Activated CD8-positive, alpha-beta memory T cell treated with anti-CD3 and anti-CD28 coated beads for 36 hours (primary cell): ENCODE data around the gene ERO1B. TPM values are rescaled to one million over a fixed set of nuclear protein-coding genes. Genes with fewer than 3 reads are reported as not detected.

Experiments used
- CTCF ChIA-PET: fragments of 350-600 bp; sonication (Branson Sonifier 250); formaldehyde crosslinking; loops from one replicate; lab custom pipeline; 2021; ENCODE audit warnings: antibody characterized with exemption; lab: Charles Lee
- POLR2A ChIA-PET: fragments of 350-600 bp; sonication (Branson Sonifier 250); formaldehyde crosslinking; loops from one replicate; lab custom pipeline; 2021; ENCODE audit warnings: antibody characterized with exemption; lab: Charles Lee
- total RNA-seq, 2 experiments: library from RNA; stranded (reverse); gene quantifications; one replicate each; pipeline ENCODE4 v1.2.3, GENCODE V29; 2021

The ERO1B gene
- total RNA-seq, 2 experiments from 2014 or later, result 2.3 to 3.0 TPM

GRCh38 chr1:236302941-236303340 lies 21.2 kb upstream of the ERO1B start:
- ChIA-PET CTCF (interaction anchor here (1.0 kb wide), 1 partner anchor 19 kb away, joined by 5 read pairs; no protein-coding TSS in a partner anchor), POLR2A (no interaction called here)

DNA sequence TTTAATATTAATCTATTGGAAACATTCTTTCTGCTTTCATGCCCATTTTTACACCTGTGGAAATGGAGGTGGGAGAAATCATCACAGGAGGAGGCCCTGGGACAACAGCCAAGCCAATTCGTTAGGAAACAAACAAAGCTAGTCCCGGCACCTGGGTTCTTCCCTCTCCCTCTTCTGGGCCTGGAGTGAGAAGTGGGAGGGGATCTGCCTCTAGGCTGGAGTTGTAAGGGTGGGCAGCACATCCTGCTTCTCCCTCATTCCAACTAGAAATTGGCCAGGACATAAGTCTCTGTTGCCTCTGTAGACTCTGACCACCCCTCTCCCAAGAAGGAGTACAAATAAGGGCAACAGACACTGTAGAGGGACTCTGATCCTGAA lies 20.2 kb upstream of the ERO1B start:
- ChIA-PET CTCF (no interaction called here), POLR2A (no interaction called here)

- ChIA-PET CTCF (no interaction called here), POLR2A (no interaction called here)
Measured at GRCh38 chr1:236301080-236301957, 19.6 kb upstream of the ERO1B start.

DNA sequence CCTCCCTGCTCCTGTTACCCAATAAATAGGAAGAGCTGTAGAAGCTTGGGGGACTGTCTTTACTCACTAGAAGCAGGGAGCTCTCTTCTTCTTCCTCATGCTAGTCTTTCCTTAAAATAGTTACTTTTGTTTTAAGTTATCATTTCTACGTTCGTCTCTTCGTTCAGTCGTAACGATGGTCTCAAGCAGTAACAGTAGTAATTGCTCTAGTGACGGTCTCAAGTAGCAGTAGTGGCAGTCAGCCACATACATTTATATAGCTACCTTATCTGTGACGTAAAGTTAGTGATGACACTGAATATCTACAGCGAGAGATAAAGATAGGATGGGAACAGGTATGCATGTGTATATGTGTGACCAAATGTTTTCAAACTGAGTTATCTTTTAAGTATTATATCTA lies 15.4 kb upstream of the ERO1B start:
- ChIA-PET POLR2A (no interaction called here), CTCF (no interaction called here)

DNA sequence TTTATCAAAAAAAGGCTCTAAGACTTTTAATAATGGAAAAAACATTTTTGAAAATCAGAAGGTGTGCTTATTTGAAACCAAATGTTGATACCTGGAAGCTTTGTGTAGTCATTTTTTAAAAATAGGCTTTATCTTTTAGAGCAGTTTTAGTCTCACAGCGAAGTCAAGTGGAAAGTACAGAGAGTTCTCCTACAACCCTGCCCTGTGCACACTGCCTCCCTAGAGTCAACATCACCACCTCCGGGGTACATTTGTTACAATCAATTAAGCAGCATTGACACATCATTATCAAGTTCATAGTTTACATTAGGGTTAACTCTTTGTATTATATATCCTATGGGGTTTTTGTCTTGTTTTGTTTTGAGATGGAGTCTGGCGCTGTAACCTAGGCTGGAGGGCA lies 10.7 kb upstream of the ERO1B start:
- CTCF ChIA-PET, result no interaction called here
- POLR2A ChIA-PET, result no interaction called here

GRCh38 chr1:236289492-236290131 lies 7.9 kb upstream of the ERO1B start:
- ChIA-PET POLR2A (no interaction called here), CTCF (no interaction called here)

DNA sequence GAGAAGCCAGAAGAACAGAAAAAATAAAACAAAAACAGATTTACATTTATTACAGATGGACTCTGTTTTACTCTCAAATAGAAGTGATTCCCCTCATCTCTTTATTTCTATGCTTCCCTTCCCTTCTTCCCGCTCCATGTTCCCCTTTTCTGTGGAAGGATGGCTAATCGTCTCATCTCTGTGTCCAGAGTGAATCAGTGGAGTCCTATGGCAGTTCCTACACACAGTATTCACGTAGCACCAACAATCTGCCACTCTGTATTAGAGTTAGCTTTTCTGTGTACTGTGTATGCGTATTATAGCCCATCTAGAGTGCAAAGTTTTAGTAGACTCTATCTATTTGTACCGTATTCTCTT lies 6.8 kb upstream of the ERO1B start:
- ChIA-PET CTCF (no interaction called here), POLR2A (interaction anchor here (0.6 kb wide), 1 partner anchor 201 kb away, joined by 6 read pairs; no protein-coding TSS in a partner anchor)

DNA sequence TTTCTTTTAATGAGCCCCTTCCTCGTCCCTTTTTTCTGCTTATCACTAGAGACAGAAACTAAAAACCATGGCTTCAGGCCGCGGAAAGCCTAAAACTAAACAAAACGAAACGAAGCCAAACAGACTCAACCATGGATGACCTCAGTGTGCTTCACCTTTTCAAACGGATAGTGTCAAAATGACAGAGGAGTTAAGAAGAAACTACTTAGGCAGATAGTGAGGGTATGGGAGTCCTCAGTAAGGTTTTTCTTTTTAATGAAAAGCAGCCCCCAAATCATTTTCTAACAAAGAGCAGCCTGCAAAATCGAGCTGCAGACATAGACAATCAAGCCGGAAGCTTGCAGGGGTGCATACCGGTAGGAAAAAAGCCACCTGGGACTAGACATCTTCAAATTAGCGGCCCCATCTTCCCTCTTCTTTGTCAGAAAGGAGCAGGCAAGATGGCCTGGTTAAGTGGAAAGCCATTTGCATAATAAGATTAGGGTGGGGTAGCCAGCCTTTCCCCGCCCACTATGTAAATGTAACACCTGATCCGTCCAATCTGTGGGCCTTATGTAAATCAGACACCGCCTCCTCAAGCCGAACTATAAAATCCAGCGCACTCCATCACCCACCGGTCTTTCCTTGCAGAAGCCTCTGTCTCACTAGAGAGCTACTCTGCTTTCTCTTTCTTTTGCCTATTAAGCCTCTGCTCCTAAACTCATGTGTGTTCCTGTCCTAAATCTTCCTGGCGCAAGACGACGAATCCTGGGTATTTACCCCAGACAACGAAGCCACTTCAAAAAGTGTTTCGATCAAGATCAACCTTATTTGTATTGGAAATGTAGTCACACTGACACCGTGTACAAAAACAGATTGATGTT lies 6.2 kb upstream of the ERO1B start:
- ChIA-PET POLR2A (interaction anchor here (0.6 kb wide), 1 partner anchor 201 kb away, joined by 6 read pairs; no protein-coding TSS in a partner anchor), CTCF (no interaction called here)

DNA sequence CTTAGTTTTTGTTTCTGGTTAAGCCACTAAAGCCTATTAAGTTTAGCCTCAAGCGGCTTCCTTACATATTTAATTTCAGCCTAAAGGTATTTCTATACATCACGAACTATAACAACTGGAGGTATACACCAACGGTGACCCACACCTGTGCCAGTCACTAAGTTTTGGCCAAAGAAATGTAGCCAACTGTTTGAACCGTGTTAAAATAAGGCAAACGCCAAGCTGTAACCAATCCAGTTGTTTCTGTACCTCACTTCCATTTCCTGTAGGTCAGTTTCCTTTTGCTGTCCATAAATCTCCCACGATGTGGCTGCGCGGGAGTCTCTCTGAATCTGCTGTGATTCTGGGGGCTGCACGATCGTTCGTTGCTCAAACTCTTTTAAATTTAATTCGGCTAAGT lies 5.6 kb upstream of the ERO1B start:
- ChIA-PET CTCF (no interaction called here), POLR2A (no interaction called here)

DNA sequence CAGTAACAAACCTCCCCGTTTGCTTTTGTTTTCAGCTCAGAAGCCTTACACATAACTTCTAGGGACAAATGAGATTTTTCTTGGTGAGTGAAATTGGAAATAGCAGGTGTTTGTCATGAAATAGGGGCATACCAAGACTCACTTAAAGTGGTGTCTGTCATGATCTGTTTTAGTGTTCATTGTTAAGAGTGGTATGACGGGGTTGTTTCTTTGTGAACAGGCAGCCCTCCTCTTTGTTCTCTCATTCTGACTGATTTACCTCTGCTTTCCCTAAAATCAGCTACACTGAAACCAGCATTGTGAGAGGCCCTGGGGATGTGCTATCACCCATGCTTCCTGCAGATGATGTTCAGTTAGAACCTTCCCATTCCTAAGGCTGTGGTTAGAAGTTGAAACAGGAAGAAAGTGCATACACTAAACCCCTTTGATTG lies 2.5 kb upstream of the ERO1B start:
- ChIA-PET CTCF (interaction anchor here (1.7 kb wide), 1 partner anchor 19 kb away, joined by 5 read pairs; no protein-coding TSS in a partner anchor), POLR2A (interaction anchor here (0.6 to 1.3 kb wide), 4 partner anchors 9 to 428 kb away, joined by 3 to 5 read pairs (median 4); no protein-coding TSS in a partner anchor)

GRCh38 chr1:236282719-236283118 lies 961 bp upstream of the ERO1B start:
- CTCF ChIA-PET, result interaction anchor here (0.6 kb wide), 1 partner anchor 1492 kb away, joined by 4 read pairs; no protein-coding TSS in a partner anchor
- POLR2A ChIA-PET, result no interaction called here

GRCh38 chr1:236282425-236282716 lies 613 bp upstream of the ERO1B start:
- ChIA-PET POLR2A (interaction anchor here (0.6 kb wide), 1 partner anchor 1266 kb away, joined by 8 read pairs; no protein-coding TSS in a partner anchor), CTCF (no interaction called here)

GRCh38 chr1:236281198-236281653 lies 532 bp downstream of the ERO1B start:
- ChIA-PET CTCF (interaction anchor here (0.6 to 1.0 kb wide), 3 partner anchors 18 to 1797 kb away, joined by 3 to 4 read pairs (median 3); no protein-coding TSS in a partner anchor), POLR2A (interaction anchor here (0.8 to 0.9 kb wide), 2 partner anchors 74 to 138 kb away, joined by 3 to 4 read pairs; partner anchors contain the start of gene GPR137B)

DNA sequence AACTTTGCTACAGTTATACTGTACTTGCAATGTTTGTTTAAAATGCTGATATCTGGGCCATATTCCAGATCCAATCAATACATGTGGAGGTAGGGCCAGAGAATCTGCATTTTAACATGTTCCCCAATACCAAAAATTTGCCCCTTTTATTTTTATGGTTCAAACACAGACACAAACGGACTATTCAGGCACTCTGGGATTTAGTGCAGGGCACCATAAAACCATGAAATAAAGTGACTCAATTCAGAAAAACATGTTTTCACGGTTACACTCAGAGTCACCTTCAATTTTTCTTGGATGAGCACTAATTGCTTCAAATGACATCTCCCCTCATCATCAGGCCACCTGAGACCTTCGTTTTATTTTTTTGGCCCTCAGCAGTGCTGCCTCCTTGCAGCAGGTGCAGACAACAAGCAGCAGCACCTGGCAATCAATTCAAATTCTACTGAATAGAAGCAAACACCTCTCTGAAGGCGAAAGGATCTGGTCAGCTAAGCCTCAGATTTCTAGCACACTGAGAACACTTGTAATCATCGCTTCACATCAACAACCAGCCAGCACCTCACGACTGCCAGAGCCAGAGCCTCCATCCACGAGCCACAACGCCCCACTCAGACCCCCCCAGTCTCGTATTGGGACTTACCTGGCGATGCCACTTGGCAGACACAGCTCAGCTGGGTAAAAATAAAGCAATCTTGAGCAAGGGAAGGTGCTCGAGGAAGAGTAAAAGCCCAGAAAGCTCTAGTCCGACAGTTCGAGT lies 1.1 kb downstream of the ERO1B start:
- ChIA-PET CTCF (interaction anchor here (0.6 kb wide), 1 partner anchor 228 kb away, joined by 3 read pairs; no protein-coding TSS in a partner anchor), POLR2A (interaction anchor here (0.8 kb wide), 1 partner anchor 73 kb away, joined by 3 read pairs; no protein-coding TSS in a partner anchor)

DNA sequence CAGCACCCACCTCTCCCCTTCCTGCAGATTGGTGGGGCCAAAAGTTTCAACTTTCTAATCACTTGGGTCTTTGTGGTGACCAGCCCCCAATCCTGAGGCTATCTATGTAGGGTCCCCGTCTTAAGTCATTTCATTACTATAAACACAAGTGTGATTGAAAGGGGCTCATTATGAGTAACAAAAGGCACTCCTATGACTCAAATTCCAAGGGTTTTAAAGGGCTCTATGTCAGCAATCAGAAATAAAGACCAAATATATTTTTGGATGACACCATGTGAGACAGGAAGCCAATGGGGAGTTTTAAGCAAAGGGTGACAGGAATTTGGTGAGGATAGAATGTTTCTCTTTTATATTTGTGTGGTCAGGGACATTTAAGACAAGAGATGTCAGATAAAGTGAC lies 6.2 kb downstream of the ERO1B start:
- CTCF ChIA-PET, result no interaction called here
- POLR2A ChIA-PET, result interaction anchor here (0.7 kb wide), 1 partner anchor 9 kb away, joined by 4 read pairs; no protein-coding TSS in a partner anchor

DNA sequence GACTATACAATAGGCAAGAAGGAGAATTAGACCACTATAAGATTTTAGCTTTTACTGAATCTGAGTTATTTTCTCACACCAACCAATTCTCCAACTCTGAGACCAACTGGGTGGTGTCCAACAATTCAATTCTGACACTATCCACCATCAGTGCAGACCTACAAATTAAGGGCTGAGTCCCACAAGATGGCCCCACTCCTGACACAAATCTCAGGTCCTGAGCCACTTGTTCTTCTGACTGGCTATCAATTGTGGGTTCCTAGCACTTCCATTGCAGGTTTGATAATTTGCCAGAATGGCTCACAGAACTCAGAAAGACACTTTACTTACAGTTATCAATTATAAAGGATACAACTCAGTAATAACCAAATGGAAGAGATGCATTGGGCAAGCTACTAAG lies 6.7 kb downstream of the ERO1B start:
- POLR2A ChIA-PET, result interaction anchor here (0.7 kb wide), 1 partner anchor 9 kb away, joined by 4 read pairs; no protein-coding TSS in a partner anchor

GRCh38 chr1:236273358-236273757 lies 8.4 kb downstream of the ERO1B start:
- ChIA-PET POLR2A (no interaction called here), CTCF (no interaction called here)

More for the DNA sequence above, 6.7 kb downstream of the ERO1B start:
- CTCF ChIA-PET, result interaction anchor here (0.6 kb wide), 1 partner anchor 54 kb away, joined by 3 read pairs; no protein-coding TSS in a partner anchor

GRCh38 chr1:236269439-236269838 lies 12.3 kb downstream of the ERO1B start:
- CTCF ChIA-PET, result no interaction called here
- POLR2A ChIA-PET, result no interaction called here
